ENCODE results near the gene TMEM140.
"Not testable (repeated sequence)": the region's sequence is repeated elsewhere in the genome, so short reads cannot be mapped to it uniquely, and the experiment has no call there.

The TMEM140 gene

DNA sequence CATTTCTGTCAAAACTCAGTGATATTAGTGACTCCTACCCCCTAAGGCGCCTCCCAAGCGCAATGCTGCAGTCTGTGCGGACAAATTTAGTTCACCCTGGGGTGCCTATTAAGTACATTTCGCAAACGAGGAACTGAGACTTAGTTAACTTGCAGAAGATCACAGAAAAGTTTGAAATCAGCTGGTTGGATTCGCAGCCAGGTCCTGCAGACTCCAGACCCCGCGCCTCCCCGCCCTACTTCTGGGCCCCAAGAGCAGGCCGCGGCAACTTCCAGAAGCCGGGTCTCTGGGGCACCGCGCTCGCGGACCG lies 22.0 kb downstream of the TMEM140 start:
- Histone ChIP-seq H3K9me3 (replicated peaks in 1 of 2; ENCODE audit: control insufficient read depth in 2 of 2, insufficient read depth in 1 of 2, low read depth in 1 of 2, low read length in 2 of 2) (no peaks in the 10 kb centered on the region), H4K91ac (ENCODE audit: low read depth, low read length, poor library complexity) (peak overlapping the region; percentile 97), H3K36me3 (replicated peaks in 1 of 2; ENCODE audit: control insufficient read depth in 2 of 2, insufficient read depth in 2 of 2, low read length in 2 of 2) (peaks cover 39 to 44% of the 10 kb centered on the region in 2 donors), H3K18ac (ENCODE audit: low read length) (peak overlapping the region; percentile 97), H3K23ac (ENCODE audit: low read depth, low read length, poor library complexity) (no peak overlapping the region), H2BK5ac (ENCODE audit: low read length) (peak overlapping the region; percentile 96), H3K27ac (replicated peaks; ENCODE audit: low read length) (peak overlapping the region; percentile 96), H3K4ac (ENCODE audit: low read length) (no peak overlapping the region), H3K14ac (ENCODE audit: low read length) (no peak overlapping the region), H3K9ac (ENCODE audit: low read depth, low read length, poor library complexity) (peak overlapping the region; percentile 96), H3K79me1 (ENCODE audit: low read depth, low read length) (peaks cover 10% of the 10 kb centered on the region), H2BK12ac (ENCODE audit: low read length) (no peak overlapping the region), H2AFZ (ENCODE audit: low read length) (peak overlapping the region; percentile 99), H2AK5ac (ENCODE audit: low read depth, low read length) (no peak overlapping the region), H3K4me1 (ENCODE audit: control insufficient read depth in 2 of 2, insufficient read depth in 1 of 2, low read depth in 1 of 2, low read length in 2 of 2) (peaks cover 3 to 10% of the 10 kb centered on the region in 2 donors), H2BK120ac (ENCODE audit: low read depth, low read length) (no peak overlapping the region), H4K8ac (ENCODE audit: low read depth, low read length) (peak overlapping the region; percentile 65), H3K4me3 (ENCODE audit: low read length in 2 of 2) (peak overlapping the region; percentile 87 to 99), H3K27me3 (ENCODE audit: control insufficient read depth in 3 of 3, insufficient read depth in 3 of 3, low read depth in 1 of 3, low read length in 3 of 3) (no peaks in the 10 kb centered on the region), H2BK15ac (ENCODE audit: low read length) (no peak overlapping the region), H3K4me2 (ENCODE audit: insufficient read depth, low read length, poor library complexity, severe bottlenecking) (peak overlapping the region; percentile 85)
- no peak for DNase-seq (ENCODE audit: low spot score)
- WGBS, 2 donors (ENCODE audit: extremely low coverage in 2 of 2, insufficient read length in 2 of 2, insufficient replicate concordance in 1 of 2): no CpG with 5 or more reads among the region's 17 CpGs

DNA sequence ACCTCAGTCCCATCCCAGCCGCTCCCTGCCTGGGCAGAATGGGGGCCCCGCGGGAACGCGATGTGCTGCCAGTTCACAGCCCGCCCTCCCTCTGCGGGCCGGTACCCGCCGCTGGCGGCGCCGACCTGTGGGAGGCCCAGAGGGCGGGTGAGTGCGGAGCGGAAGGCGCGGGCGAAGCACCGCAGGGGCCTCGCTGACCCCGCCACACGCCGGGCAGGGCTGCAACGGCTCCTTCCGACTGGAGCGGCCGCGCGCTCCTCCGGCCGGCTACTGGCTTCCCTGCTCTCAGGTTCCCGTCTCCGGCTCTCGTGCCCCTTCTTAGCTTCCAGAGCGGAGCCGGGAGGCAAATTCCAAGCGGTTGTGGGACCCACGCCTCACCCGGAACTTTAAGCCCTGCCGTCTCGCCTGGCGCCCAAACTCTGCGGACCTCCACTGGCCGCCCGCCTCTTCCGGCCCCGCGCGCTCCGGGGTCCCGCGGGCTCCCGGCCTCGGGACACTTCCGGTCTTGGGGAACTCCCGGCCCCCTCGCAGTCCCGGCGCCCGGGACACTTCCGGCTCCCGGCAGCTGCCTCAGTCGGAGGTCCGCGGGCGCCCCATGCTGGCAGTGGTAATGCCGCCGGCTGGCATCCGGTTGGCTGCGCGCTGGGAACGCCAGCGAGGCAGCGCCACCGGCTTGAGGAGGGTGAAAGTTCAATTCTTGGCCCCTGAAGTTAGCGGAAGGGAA lies 22.6 kb downstream of the TMEM140 start, which contains the start of gene CYREN:
TSS of gene CYREN (minus strand) at position 434 of the 724 bp plus-strand sequence. CDS start 1,785 bp downstream, outside the sequence.
- peak within 1 kb of the TSS; percentile 97 for H3K18ac ChIP-seq (ENCODE audit: low read length)
- no CpG with 5 or more reads among the region's 77 CpGs for WGBS, 2 donors (ENCODE audit: extremely low coverage in 2 of 2, insufficient read length in 2 of 2, insufficient replicate concordance in 1 of 2)
- peak within 1 kb of the TSS; percentile 96 for H2BK5ac ChIP-seq (ENCODE audit: low read length)
- H4K8ac ChIP-seq (ENCODE audit: low read depth, low read length): peak within 1 kb of the TSS; percentile 65
- peak within 1 kb of the TSS; percentile 85 for H3K4me2 ChIP-seq (ENCODE audit: insufficient read depth, low read length, poor library complexity, severe bottlenecking)
- H3K23ac ChIP-seq (ENCODE audit: low read depth, low read length, poor library complexity): peak within 1 kb of the TSS; percentile 91
- peak within 1 kb of the TSS; percentile 97 for H4K91ac ChIP-seq (ENCODE audit: low read depth, low read length, poor library complexity)
- DNase-seq (ENCODE audit: low spot score): peak; percentile 84
- H2AK5ac ChIP-seq (ENCODE audit: low read depth, low read length): no peak within 1 kb of the TSS
- peak within 1 kb of the TSS; percentile 96 for H3K27ac ChIP-seq (replicated peaks; ENCODE audit: low read length)
- H3K79me1 ChIP-seq (ENCODE audit: low read depth, low read length): peaks cover 10% of the 10 kb centered on the region
- H3K4me3 ChIP-seq (ENCODE audit: low read length in 2 of 2): peak within 1 kb of the TSS; percentile 87 to 99
- no peak within 1 kb of the TSS for H2BK15ac ChIP-seq (ENCODE audit: low read length)
- peaks cover 35 to 38% of the 10 kb centered on the region in 2 donors for H3K36me3 ChIP-seq (replicated peaks in 1 of 2; ENCODE audit: control insufficient read depth in 2 of 2, insufficient read depth in 2 of 2, low read length in 2 of 2)
- no peaks in the 10 kb centered on the region for H3K9me3 ChIP-seq (replicated peaks in 1 of 2; ENCODE audit: control insufficient read depth in 2 of 2, insufficient read depth in 1 of 2, low read depth in 1 of 2, low read length in 2 of 2)
- H3K4ac ChIP-seq (ENCODE audit: low read length): no peak within 1 kb of the TSS
- H3K14ac ChIP-seq (ENCODE audit: low read length): peak within 1 kb of the TSS; percentile 98
- no peak within 1 kb of the TSS for H2BK120ac ChIP-seq (ENCODE audit: low read depth, low read length)
- peak within 1 kb of the TSS; percentile 99 for H2AFZ ChIP-seq (ENCODE audit: low read length)
- no peak within 1 kb of the TSS for H2BK12ac ChIP-seq (ENCODE audit: low read length)
- H3K4me1 ChIP-seq (ENCODE audit: control insufficient read depth in 2 of 2, insufficient read depth in 1 of 2, low read depth in 1 of 2, low read length in 2 of 2): peaks cover 3 to 10% of the 10 kb centered on the region in 2 donors
- no peaks in the 10 kb centered on the region for H3K27me3 ChIP-seq (ENCODE audit: control insufficient read depth in 3 of 3, insufficient read depth in 3 of 3, low read depth in 1 of 3, low read length in 3 of 3)
- peak within 1 kb of the TSS; percentile 96 for H3K9ac ChIP-seq (ENCODE audit: low read depth, low read length, poor library complexity)

DNA sequence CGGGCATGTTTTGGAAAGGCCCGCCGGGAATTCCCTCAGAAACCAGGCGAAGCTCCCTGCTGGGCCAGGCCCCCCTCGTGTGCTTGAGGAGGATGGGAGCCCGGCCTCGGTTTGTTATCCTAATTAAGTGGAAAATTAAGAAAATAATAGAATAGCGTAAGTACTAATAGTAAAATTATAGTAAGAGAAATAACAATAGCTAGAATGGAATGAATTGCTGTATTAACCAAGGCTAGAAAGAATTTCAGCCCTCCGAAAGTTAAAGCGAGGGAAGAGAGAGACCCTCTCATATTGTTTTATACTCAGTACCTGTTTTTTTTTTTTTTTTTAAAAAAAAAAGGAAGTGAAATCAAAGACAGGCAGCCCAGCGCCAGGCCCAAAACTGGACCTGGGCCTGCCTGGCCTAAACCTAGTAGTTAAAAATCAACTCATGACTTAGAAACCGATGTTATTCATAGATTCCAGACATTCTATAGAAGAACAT lies 23.2 kb downstream of the TMEM140 start:
- H2BK120ac ChIP-seq (ENCODE audit: low read depth, low read length); H4K8ac ChIP-seq (ENCODE audit: low read depth, low read length); H2BK15ac ChIP-seq (ENCODE audit: low read length); H4K91ac ChIP-seq (ENCODE audit: low read depth, low read length, poor library complexity); H3K23ac ChIP-seq (ENCODE audit: low read depth, low read length, poor library complexity); DNase-seq (ENCODE audit: low spot score); H3K79me1 ChIP-seq (ENCODE audit: low read depth, low read length); H2BK12ac ChIP-seq (ENCODE audit: low read length); H2AK5ac ChIP-seq (ENCODE audit: low read depth, low read length); H3K9me3 ChIP-seq (replicated peaks in 1 of 2; ENCODE audit: control insufficient read depth in 2 of 2, insufficient read depth in 1 of 2, low read depth in 1 of 2, low read length in 2 of 2); H3K9ac ChIP-seq (ENCODE audit: low read depth, low read length, poor library complexity); H3K14ac ChIP-seq (ENCODE audit: low read length); H3K4ac ChIP-seq (ENCODE audit: low read length); H3K27me3 ChIP-seq (ENCODE audit: control insufficient read depth in 3 of 3, insufficient read depth in 3 of 3, low read depth in 1 of 3, low read length in 3 of 3); H2BK5ac ChIP-seq (ENCODE audit: low read length); H3K4me1 ChIP-seq (ENCODE audit: control insufficient read depth in 2 of 2, insufficient read depth in 1 of 2, low read depth in 1 of 2, low read length in 2 of 2): not testable (repeated sequence)
- Histone ChIP-seq H3K18ac (ENCODE audit: low read length) (peak overlapping the region; percentile 71), H3K36me3 (replicated peaks in 1 of 2; ENCODE audit: control insufficient read depth in 2 of 2, insufficient read depth in 2 of 2, low read length in 2 of 2) (peaks cover 29 to 32% of the 10 kb centered on the region in 2 donors), H3K4me3 (ENCODE audit: low read length in 2 of 2) (peak overlapping the region; percentile 71 to 87), H3K27ac (replicated peaks; ENCODE audit: low read length) (peak overlapping the region; percentile 96), H2AFZ (ENCODE audit: low read length) (peak overlapping the region; percentile 99), H3K4me2 (ENCODE audit: insufficient read depth, low read length, poor library complexity, severe bottlenecking) (peak overlapping the region; percentile 85)
- WGBS, 2 donors (ENCODE audit: extremely low coverage in 2 of 2, insufficient read length in 2 of 2, insufficient replicate concordance in 1 of 2): no CpG with 5 or more reads among the region's 12 CpGs

DNA sequence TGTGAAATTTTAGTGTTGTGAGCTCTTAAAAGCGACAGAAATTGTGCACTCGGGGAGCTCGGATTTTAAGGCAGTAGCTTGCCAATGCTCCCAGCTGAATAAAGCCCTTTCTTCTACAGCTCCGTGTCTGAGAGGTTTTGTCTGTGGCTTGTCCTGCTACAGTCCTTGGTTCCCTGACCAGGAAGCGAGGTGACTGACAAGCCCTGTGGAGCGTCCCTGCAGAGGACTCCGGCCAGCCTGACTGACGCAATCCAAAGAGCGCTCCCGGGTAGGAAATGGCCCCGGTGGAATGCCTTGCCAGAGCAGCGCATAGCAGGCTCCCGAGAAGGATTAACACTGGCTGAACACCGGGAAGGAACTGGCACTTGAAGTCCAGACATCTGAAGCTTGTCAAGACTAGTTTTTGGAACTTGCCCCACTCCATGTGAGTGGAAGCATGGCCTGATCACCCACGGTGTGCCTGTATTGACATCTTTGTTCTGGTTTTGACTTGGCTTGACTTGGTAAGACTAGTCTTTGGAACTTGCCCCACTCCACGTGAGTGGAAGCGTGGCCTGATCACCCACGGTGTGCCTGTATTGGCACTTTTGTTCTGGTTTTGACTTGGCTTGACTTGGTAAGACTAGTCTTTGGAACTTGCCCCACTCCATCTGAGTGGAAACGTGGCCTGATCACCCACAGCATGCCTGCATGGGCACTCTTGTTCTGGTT lies 23.9 kb downstream of the TMEM140 start:
- H3K23ac ChIP-seq (ENCODE audit: low read depth, low read length, poor library complexity); H2AK5ac ChIP-seq (ENCODE audit: low read depth, low read length); H2BK5ac ChIP-seq (ENCODE audit: low read length); H3K4me1 ChIP-seq (ENCODE audit: control insufficient read depth in 2 of 2, insufficient read depth in 1 of 2, low read depth in 1 of 2, low read length in 2 of 2); H3K4ac ChIP-seq (ENCODE audit: low read length); H4K91ac ChIP-seq (ENCODE audit: low read depth, low read length, poor library complexity); H3K27me3 ChIP-seq (ENCODE audit: control insufficient read depth in 3 of 3, insufficient read depth in 3 of 3, low read depth in 1 of 3, low read length in 3 of 3); H4K8ac ChIP-seq (ENCODE audit: low read depth, low read length); DNase-seq (ENCODE audit: low spot score); H2BK15ac ChIP-seq (ENCODE audit: low read length); H3K9ac ChIP-seq (ENCODE audit: low read depth, low read length, poor library complexity); H3K18ac ChIP-seq (ENCODE audit: low read length); H3K14ac ChIP-seq (ENCODE audit: low read length); H2BK120ac ChIP-seq (ENCODE audit: low read depth, low read length); H3K4me2 ChIP-seq (ENCODE audit: insufficient read depth, low read length, poor library complexity, severe bottlenecking); H3K9me3 ChIP-seq (replicated peaks in 1 of 2; ENCODE audit: control insufficient read depth in 2 of 2, insufficient read depth in 1 of 2, low read depth in 1 of 2, low read length in 2 of 2); H3K27ac ChIP-seq (replicated peaks; ENCODE audit: low read length); H3K79me1 ChIP-seq (ENCODE audit: low read depth, low read length); H2BK12ac ChIP-seq (ENCODE audit: low read length): not testable (repeated sequence)
- no CpG with 5 or more reads among the region's 19 CpGs for WGBS, 2 donors (ENCODE audit: extremely low coverage in 2 of 2, insufficient read length in 2 of 2, insufficient replicate concordance in 1 of 2)
- H3K36me3 ChIP-seq (replicated peaks in 1 of 2; ENCODE audit: control insufficient read depth in 2 of 2, insufficient read depth in 2 of 2, low read length in 2 of 2): peaks cover 22 to 25% of the 10 kb centered on the region in 2 donors
- peak overlapping the region; percentile 87 for H2AFZ ChIP-seq (ENCODE audit: low read length)
- peak overlapping the region in 1 of 2 donors; percentile 12 for H3K4me3 ChIP-seq (ENCODE audit: low read length in 2 of 2)
